Activated CD4-positive, alpha-beta T cell treated with anti-CD3 and anti-CD28 coated beads, Interleukin-2, amount 10 ng/mL, durations not matched to agents 24 days and 14 days (primary cell): ENCODE results near the gene EXOC3L4. TPM values are rescaled to one million over a fixed set of nuclear protein-coding genes. Genes with fewer than 3 reads are reported as not detected.

ENCODE experiments used
- DNase-seq: peaks from one replicate; pipeline ENCODE4 v3.0.0; 2022
- H3K27ac Mint-ChIP-seq: one replicate; pipeline ENCODE4 v1.8.0; 2022; ENCODE audit warnings: mild to moderate bottlenecking, mixed read lengths
- H3K27me3 Mint-ChIP-seq: one replicate; pipeline ENCODE4 v1.8.0; 2022; ENCODE audit warnings: mixed read lengths
- H3K36me3 Mint-ChIP-seq: one replicate; pipeline ENCODE4 v1.8.0; 2022; ENCODE audit warnings: low read depth, mild to moderate bottlenecking, mixed read lengths
- H3K4me1 Mint-ChIP-seq: one replicate; pipeline ENCODE4 v1.8.0; 2021; ENCODE audit warnings: mixed read lengths
- H3K4me3 Mint-ChIP-seq: one replicate; pipeline ENCODE4 v1.8.0; 2022; ENCODE audit warnings: mild to moderate bottlenecking, moderate library complexity, mixed read lengths
- H3K9me3 Mint-ChIP-seq: one replicate; pipeline ENCODE4 v1.8.0; 2021; ENCODE audit warnings: mixed read lengths
- intact Hi-C: fragments of 100-400 bp; cut with micrococcal nuclease; formaldehyde crosslinking; loops from one replicate; pipeline ENCODE4 v1.15.1; 2023
- total RNA-seq: library from RNA; stranded (reverse); gene quantifications from 2 replicates; pipeline ENCODE4 v1.2.3, GENCODE V29; 2022

EXOC3L4 gene
- total RNA-seq, 1 donor from 2014 or later: not detected

- no peak overlapping the region for H3K4me3 Mint-ChIP-seq
Observed at GRCh38 chr14:103078420-103078749, 16.1 kb upstream of the EXOC3L4 start.

DNA sequence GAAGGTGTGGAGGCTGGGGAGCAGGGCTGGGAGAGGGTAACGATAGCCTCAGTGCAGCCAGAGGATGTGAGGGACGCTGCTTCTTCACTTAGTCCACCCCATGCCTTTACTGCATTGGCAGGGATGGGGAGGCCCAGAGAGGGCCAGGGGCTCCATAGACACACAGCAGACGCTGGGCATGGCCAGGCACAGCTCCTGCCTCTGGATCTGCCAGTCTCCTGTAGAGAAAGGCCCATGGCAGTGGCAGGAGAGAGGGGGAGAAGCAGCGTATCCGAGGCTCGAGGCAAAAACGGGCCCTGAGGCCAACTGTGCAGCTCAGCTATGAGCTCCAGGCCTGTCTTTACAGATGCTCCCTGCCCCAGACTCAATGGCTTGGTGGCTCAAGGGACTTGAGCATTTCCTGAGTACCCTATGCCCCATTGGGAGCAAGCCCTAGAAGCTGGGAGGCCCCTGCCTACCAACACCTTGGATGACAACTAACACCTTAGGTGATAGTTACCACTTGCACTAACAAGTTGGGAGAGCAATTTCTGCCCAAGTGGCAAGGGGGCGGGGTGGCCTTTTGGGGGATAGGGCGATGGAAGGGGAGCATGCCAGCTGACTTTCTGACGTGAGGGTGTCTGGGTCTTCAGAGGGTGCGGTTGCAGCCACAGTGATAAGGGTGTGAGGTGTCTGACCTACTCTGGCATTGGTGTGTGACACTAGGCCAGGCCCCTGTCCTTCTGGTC lies 15.5 kb upstream of the EXOC3L4 start:
- Mint-ChIP-seq H3K27ac (no peak overlapping the region), H3K36me3 (no peaks in the 10 kb centered on the region), H3K4me1 (no peaks in the 10 kb centered on the region), H3K9me3 (no peaks in the 10 kb centered on the region), H3K4me3 (no peak overlapping the region), H3K27me3 (peaks cover 4% of the 10 kb centered on the region)
- DNase-seq: no peak
- intact Hi-C loops: loop anchor here (1.0 kb wide), 1 partner anchor 12 kb away; no protein-coding TSS in a partner anchor

More at GRCh38 chr14:103078420-103078749, 16.1 kb upstream of the EXOC3L4 start:
- H3K9me3 Mint-ChIP-seq: no peaks in the 10 kb centered on the region
- H3K27me3 Mint-ChIP-seq: peaks cover 4% of the 10 kb centered on the region
- H3K27ac Mint-ChIP-seq: no peak overlapping the region
- intact Hi-C loops: loop anchor here (1.0 kb wide), 1 partner anchor 13 kb away; no protein-coding TSS in a partner anchor
- peak; percentile 91 for DNase-seq
- H3K36me3 Mint-ChIP-seq: no peaks in the 10 kb centered on the region
- no peaks in the 10 kb centered on the region for H3K4me1 Mint-ChIP-seq

DNA sequence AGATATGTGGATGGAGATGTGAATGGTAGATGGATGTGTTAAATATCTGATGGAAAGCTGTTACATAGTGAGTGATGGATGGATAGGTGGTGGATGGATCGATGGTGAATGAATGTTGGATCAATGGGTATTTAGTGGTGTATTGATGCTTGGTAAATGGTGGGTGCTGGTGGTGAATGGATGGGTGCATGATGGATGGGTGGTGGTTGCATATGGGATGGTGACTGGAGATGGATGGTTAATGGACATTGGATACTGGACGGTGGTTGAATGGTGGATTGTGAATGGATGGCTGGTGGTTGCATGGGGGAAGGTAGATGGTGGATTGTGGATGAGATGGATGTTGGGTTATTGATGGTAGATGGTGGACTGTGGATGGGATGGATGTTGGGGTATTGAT lies 12.6 kb upstream of the EXOC3L4 start:
- intact Hi-C loops: no loop called here
- Mint-ChIP-seq H3K4me3 (no peak overlapping the region), H3K27ac (no peak overlapping the region)

DNA sequence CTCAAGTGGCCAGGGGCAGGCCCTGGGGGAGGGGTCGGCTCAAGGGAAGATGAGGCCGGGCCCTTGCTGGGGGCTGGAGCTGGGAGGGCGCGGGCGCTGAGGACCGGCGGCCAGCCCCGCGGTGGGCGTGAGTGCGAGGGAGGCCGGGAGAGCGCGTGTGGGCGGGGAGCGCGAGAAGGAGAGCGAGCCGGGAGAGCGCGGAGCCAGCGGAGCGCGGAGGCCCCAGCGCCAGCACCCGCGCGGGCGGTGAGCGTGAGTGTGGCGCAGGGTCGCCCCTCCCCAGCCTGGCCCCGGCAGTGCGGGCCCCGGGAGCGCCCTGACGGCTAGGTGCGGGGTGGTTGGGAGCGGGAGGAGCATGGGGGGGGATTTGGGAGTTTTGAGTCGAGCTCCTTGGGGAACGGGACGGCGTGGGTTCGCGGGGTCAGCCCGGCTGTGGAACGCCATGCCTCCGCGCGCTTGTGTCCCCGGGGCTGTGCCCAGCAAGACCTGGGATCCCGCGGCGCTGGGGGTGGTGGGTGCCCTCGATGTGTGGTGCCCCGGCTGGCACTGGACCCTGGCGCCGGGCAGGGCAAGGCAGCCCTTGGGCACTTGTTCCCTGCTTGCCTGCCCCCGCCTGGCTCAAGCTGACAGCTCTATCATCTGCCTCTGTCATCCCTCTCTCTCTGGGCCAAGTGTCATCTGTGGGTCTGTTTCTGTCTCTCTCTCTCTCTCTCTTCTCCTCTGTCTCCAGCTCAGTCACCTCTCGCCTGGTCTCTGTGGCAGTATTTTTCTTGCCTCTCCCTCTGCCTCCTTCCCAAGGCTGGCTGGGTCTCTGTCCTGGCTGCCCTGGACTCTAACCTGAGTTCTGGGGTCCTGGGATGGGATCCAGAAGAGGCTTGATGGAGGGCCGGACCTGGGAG lies 10.3 kb upstream of the EXOC3L4 start, which contains the start of gene LBHD2:
Gene LBHD2, plus strand, starts transcription at position 190 of the 899 bp plus-strand sequence. CDS start 1,803 bp downstream, outside the sequence.
- no peak within 1 kb of the TSS for H3K4me3 Mint-ChIP-seq
- no peaks in the 10 kb centered on the region for H3K4me1 Mint-ChIP-seq
- H3K9me3 Mint-ChIP-seq: no peaks in the 10 kb centered on the region
- intact Hi-C loops: no loop called here
- no peak for DNase-seq
- H3K27me3 Mint-ChIP-seq: peaks cover 5% of the 10 kb centered on the region
- H3K27ac Mint-ChIP-seq: no peak within 1 kb of the TSS
- H3K36me3 Mint-ChIP-seq: no peaks in the 10 kb centered on the region

More for the DNA sequence above, 12.6 kb upstream of the EXOC3L4 start:
- no peaks in the 10 kb centered on the region for H3K36me3 Mint-ChIP-seq
- H3K4me1 Mint-ChIP-seq: no peaks in the 10 kb centered on the region
- no peak for DNase-seq
- H3K9me3 Mint-ChIP-seq: no peaks in the 10 kb centered on the region
- peaks cover 5% of the 10 kb centered on the region for H3K27me3 Mint-ChIP-seq

- H3K27ac Mint-ChIP-seq: no peak overlapping the region
- no peak for DNase-seq
- H3K27me3 Mint-ChIP-seq: peaks cover 5% of the 10 kb centered on the region
- no peaks in the 10 kb centered on the region for H3K4me1 Mint-ChIP-seq
- no peak overlapping the region for H3K4me3 Mint-ChIP-seq
- no peaks in the 10 kb centered on the region for H3K36me3 Mint-ChIP-seq
- intact Hi-C loops: no loop called here
- H3K9me3 Mint-ChIP-seq: no peaks in the 10 kb centered on the region
Observed at GRCh38 chr14:103085106-103086091, 9.1 kb upstream of the EXOC3L4 start.

DNA sequence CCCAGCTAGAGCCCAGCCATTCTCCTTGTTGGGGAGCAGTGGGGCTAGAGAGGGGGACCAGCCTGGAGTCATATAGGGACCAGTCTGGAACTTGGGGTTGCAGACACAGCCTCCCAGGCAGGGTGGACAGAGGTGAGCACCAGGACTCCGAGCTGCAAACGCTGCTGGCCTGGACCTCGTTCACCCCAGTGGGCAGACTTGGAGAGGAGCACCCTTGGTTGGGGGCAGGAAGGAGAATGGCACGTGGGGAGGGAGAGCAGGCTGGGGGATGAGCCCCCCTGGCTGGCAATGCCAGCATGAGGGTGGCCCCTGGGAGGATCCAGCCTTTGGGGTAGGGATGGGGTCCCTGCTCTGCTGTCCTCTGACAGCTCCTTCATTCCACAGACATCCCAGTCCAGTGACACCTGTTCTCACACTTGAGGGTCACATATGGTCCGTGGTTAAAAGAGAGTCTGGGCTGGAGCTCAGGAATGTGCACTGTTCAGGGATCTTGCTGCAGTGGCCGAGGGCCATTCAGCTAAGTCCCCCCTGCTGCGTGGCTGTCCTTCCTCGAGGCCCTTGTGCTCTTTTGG lies 7.7 kb upstream of the EXOC3L4 start:
- no peaks in the 10 kb centered on the region for H3K9me3 Mint-ChIP-seq
- intact Hi-C loops: no loop called here
- peaks cover 3% of the 10 kb centered on the region for H3K4me1 Mint-ChIP-seq
- H3K4me3 Mint-ChIP-seq: no peak overlapping the region
- H3K36me3 Mint-ChIP-seq: no peaks in the 10 kb centered on the region
- peaks cover 8% of the 10 kb centered on the region for H3K27me3 Mint-ChIP-seq
- no peak for DNase-seq
- no peak overlapping the region for H3K27ac Mint-ChIP-seq

- Mint-ChIP-seq H3K4me1 (peaks cover 3% of the 10 kb centered on the region), H3K27ac (no peak overlapping the region), H3K27me3 (peaks cover 8% of the 10 kb centered on the region), H3K9me3 (no peaks in the 10 kb centered on the region), H3K36me3 (no peaks in the 10 kb centered on the region), H3K4me3 (no peak overlapping the region)
- no peak for DNase-seq
- intact Hi-C loops: no loop called here
Observed at GRCh38 chr14:103087343-103087835, 7.1 kb upstream of the EXOC3L4 start.

- DNase-seq: no peak
- Mint-ChIP-seq H3K36me3 (no peaks in the 10 kb centered on the region), H3K4me1 (peaks cover 3% of the 10 kb centered on the region), H3K9me3 (no peaks in the 10 kb centered on the region), H3K27me3 (peaks cover 8% of the 10 kb centered on the region), H3K4me3 (no peak overlapping the region), H3K27ac (no peak overlapping the region)
- intact Hi-C loops: no loop called here
Observed at GRCh38 chr14:103088921-103089320, 5.6 kb upstream of the EXOC3L4 start.

- intact Hi-C loops: loop anchor here (2.0 kb wide), 1 partner anchor 15 kb away; no protein-coding TSS in a partner anchor
- Mint-ChIP-seq H3K4me3 (no peak overlapping the region), H3K9me3 (no peaks in the 10 kb centered on the region), H3K36me3 (no peaks in the 10 kb centered on the region), H3K4me1 (peaks cover 3% of the 10 kb centered on the region), H3K27me3 (peaks cover 6% of the 10 kb centered on the region), H3K27ac (no peak overlapping the region)
- DNase-seq: no peak
Observed at GRCh38 chr14:103089386-103090335, 4.9 kb upstream of the EXOC3L4 start.

DNA sequence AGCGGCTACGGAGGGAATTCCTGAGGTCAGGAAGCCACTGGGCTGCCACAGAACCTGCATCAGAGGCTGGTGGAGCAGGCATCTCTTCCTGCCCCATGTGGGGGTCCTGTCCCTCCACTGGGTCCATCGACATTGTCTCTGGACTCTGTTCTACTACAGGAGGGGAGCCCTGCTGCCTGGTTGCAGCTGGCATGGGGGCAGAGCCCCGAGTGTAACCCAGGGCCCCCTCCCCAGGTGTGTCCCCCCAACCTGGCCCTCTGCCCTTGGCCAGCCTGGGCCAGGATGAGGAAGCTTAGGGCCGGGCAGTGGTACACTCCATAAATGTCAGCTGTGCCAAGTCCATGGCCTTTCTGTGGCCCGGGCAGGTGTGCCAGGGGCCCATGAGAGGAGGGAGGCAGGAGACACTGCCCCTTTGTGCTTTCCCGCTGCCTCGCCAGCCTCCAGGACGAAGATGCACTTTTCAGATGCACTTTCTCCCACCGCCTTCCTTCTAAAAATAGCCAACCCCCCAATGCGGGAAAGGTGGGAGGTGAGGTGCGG lies 4.0 kb upstream of the EXOC3L4 start:
- DNase-seq: no peak
- Mint-ChIP-seq H3K4me3 (peak overlapping the region; percentile 59), H3K36me3 (no peaks in the 10 kb centered on the region), H3K4me1 (peaks cover 3% of the 10 kb centered on the region), H3K27me3 (peaks cover 3% of the 10 kb centered on the region), H3K27ac (no peak overlapping the region), H3K9me3 (no peaks in the 10 kb centered on the region)
- intact Hi-C loops: loop anchor here (1.0 to 2.0 kb wide), 2 partner anchors 12 to 16 kb away; no protein-coding TSS in a partner anchor

DNA sequence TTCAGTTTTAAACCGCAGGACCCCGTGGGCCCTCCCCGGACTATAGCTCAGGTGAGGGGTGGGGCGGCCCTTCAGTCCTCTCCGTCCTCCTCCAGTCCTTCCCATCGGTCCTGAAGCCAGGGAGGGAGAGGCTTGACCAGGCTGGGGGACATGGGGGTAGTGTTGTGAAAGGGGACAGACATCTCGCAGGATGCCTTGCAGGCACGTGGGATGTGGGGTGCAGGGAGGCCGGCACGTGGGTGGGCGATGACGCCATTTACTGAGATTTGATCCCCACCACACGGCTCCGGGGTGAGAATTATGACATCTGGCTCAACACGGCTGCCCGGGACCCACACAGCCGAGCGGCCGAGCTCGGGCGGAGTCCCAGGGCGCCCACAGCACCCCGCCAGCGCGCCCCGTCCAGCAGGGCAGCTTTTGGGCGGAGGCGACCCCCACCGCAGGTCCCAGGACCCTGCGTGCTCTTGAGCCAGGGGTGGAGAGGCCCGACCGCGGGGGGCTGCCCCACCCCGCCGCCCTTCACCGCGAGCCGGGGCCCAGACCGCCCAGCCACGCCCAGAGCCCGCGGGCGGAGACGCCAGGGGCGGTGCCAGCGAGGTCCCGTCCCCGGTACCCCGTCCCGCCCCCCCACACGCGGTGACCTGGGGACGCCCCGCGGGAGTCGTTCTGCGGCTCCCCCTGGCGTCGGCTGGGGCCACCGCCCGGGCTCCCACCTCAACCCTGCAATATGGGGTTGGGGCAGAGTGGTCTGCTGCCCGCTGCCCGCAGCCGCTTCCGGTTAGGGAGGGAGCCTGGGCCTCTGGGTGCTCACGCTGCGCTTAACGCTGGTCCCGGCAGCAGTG lies 3.3 kb upstream of the EXOC3L4 start:
- Mint-ChIP-seq H3K4me1 (peaks cover 3% of the 10 kb centered on the region), H3K4me3 (peak overlapping the region; percentile 59), H3K36me3 (no peaks in the 10 kb centered on the region), H3K27ac (no peak overlapping the region), H3K9me3 (no peaks in the 10 kb centered on the region), H3K27me3 (peaks cover 3% of the 10 kb centered on the region)
- peak; percentile 91 for DNase-seq
- intact Hi-C loops: loop anchor here (1.0 to 2.0 kb wide), 2 partner anchors 13 to 16 kb away; no protein-coding TSS in a partner anchor
